H9 (cell line): ENCODE measurements around the gene OR2L3. TPM values are rescaled to one million over a fixed set of nuclear protein-coding genes. Genes with fewer than 3 reads are reported as not detected.

ENCODE experiments used
- DNase-seq: peaks from one replicate; pipeline ENCODE4 v3.0.0-alpha.2; 2017
- H2AFZ ChIP-seq: one replicate; pipeline ENCODE4 v1.6.1; 2013; ENCODE audit warnings: mild to moderate bottlenecking, low read length, control low read depth, moderate library complexity
- H2AK5ac ChIP-seq: 2 replicates; pipeline ENCODE4 v1.6.1; 2013; ENCODE audit warnings: low read length, control low read depth, mixed read lengths; ENCODE audit not compliant: insufficient read length
- H2BK120ac ChIP-seq: one replicate; pipeline ENCODE4 v1.6.1; 2013; ENCODE audit warnings: low read depth, mild to moderate bottlenecking, low read length, control low read depth, inconsistent platforms; ENCODE audit not compliant: poor library complexity, severe bottlenecking
- H2BK12ac ChIP-seq: 2 replicates; pipeline ENCODE4 v1.6.1; 2013; ENCODE audit warnings: low read length, control low read depth, mixed read lengths, low read depth; ENCODE audit not compliant: insufficient read length
- H2BK15ac ChIP-seq: 2 replicates; pipeline ENCODE4 v1.6.1; 2013; ENCODE audit warnings: low read depth, low read length, control low read depth
- H2BK20ac ChIP-seq: one replicate; pipeline ENCODE4 v1.6.1; 2013; ENCODE audit warnings: low read depth, mild to moderate bottlenecking, low read length, control low read depth, inconsistent platforms; ENCODE audit not compliant: poor library complexity, severe bottlenecking
- H2BK5ac ChIP-seq: 2 replicates; pipeline ENCODE4 v1.6.1; 2013; ENCODE audit warnings: low read length, control low read depth, mixed read lengths; ENCODE audit not compliant: insufficient read length
- H3K14ac ChIP-seq: 2 replicates; pipeline ENCODE4 v1.6.1; 2013; ENCODE audit warnings: low read length, control low read depth; ENCODE audit not compliant: insufficient read depth
- H3K18ac ChIP-seq: 2 replicates; pipeline ENCODE4 v1.6.1; 2013; ENCODE audit warnings: low read depth, mild to moderate bottlenecking, mixed read lengths, low read length, control low read depth; ENCODE audit not compliant: insufficient read length
- H3K23ac ChIP-seq: 2 replicates; pipeline ENCODE4 v1.6.1; 2013; ENCODE audit warnings: low read length, control low read depth, mixed read lengths, low read depth; ENCODE audit not compliant: insufficient read length
- H3K23me2 ChIP-seq: 2 replicates; pipeline ENCODE4 v1.6.1; 2013; ENCODE audit warnings: low read depth, mild to moderate bottlenecking, mixed read lengths, low read length, control low read depth; ENCODE audit not compliant: insufficient read length, poor library complexity, severe bottlenecking
- H3K27ac ChIP-seq: 2 replicates; pipeline ENCODE4 v1.5.1; 2013; ENCODE audit warnings: low read length, control low read depth, mixed read lengths, low read depth; ENCODE audit not compliant: insufficient read length
- H3K27me3 ChIP-seq: 2 replicates; pipeline ENCODE4 v1.6.1; 2013; ENCODE audit warnings: low read length, control low read depth, inconsistent platforms; ENCODE audit not compliant: insufficient read depth
- H3K4ac ChIP-seq: 2 replicates; pipeline ENCODE4 v1.6.1; 2013; ENCODE audit warnings: low read depth, mild to moderate bottlenecking, control low read depth, inconsistent platforms, low read length, moderate library complexity
- H3K4me1 ChIP-seq: 2 replicates; pipeline ENCODE4 v1.6.1; 2013; ENCODE audit warnings: low read length, control low read depth, inconsistent platforms; ENCODE audit not compliant: insufficient read depth
- H3K4me2 ChIP-seq: 2 replicates; pipeline ENCODE4 v1.6.1; 2013; ENCODE audit warnings: low read length, control low read depth, mixed read lengths; ENCODE audit not compliant: insufficient read length, insufficient read depth
- H3K56ac ChIP-seq: 2 replicates; pipeline ENCODE4 v1.6.1; 2013; ENCODE audit warnings: low read depth, mild to moderate bottlenecking, mixed read lengths, low read length, control low read depth; ENCODE audit not compliant: insufficient read length
- H3K79me1 ChIP-seq: 2 replicates; pipeline ENCODE4 v1.6.1; 2013; ENCODE audit warnings: low read depth, mild to moderate bottlenecking, moderate library complexity, low read length, control low read depth, inconsistent platforms; ENCODE audit not compliant: insufficient read depth, poor library complexity, severe bottlenecking
- H3K79me2 ChIP-seq: 2 replicates; pipeline ENCODE4 v1.6.1; 2013; ENCODE audit warnings: low read length, control low read depth, inconsistent platforms; ENCODE audit not compliant: insufficient read depth
- H3K9ac ChIP-seq: 2 replicates; pipeline ENCODE4 v1.6.1; 2013; ENCODE audit warnings: low read length, control low read depth, mixed read lengths; ENCODE audit not compliant: insufficient read length; ENCODE audit errors: extremely low read depth
- H3K9me3 ChIP-seq: one replicate; pipeline ENCODE4 v1.6.1; 2013; ENCODE audit warnings: low read depth, low read length, inconsistent platforms; ENCODE audit not compliant: control insufficient read depth
- H3T11ph ChIP-seq: one replicate; pipeline ENCODE4 v1.6.1; 2013; ENCODE audit warnings: mild to moderate bottlenecking, low read length, control low read depth, inconsistent platforms
- H4K20me1 ChIP-seq: one replicate; pipeline ENCODE4 v1.6.1; 2013; ENCODE audit not compliant: control insufficient read depth, insufficient read length, insufficient read depth
- H4K5ac ChIP-seq: 2 replicates; pipeline ENCODE4 v1.6.1; 2013; ENCODE audit warnings: low read depth, mild to moderate bottlenecking, mixed read lengths, low read length, control low read depth; ENCODE audit not compliant: insufficient read length
- H4K8ac ChIP-seq: replicated peaks from 2 replicates; pipeline ENCODE4 v1.6.1; 2013; ENCODE audit warnings: low read length, control low read depth, mixed read lengths, low read depth; ENCODE audit not compliant: insufficient read length
- H4K91ac ChIP-seq: 2 replicates; pipeline ENCODE4 v1.6.1; 2013; ENCODE audit warnings: low read depth, mild to moderate bottlenecking, moderate library complexity, mixed read lengths, low read length, control low read depth; ENCODE audit not compliant: insufficient read length
- H3K27ac Mint-ChIP-seq, 3 experiments: 2 replicates in 2 of 3; 3 replicates in 1 of 3; pipeline ENCODE4 v1.8.0; 2020 to 2021; ENCODE audit warnings: mixed read lengths in 3 of 3, mild to moderate bottlenecking in 1 of 3, moderate library complexity in 1 of 3
- H3K27me3 Mint-ChIP-seq: 2 replicates; pipeline ENCODE4 v1.8.0; 2021; ENCODE audit warnings: low read depth, mild to moderate bottlenecking, moderate library complexity, mixed read lengths
- H3K36me3 Mint-ChIP-seq, 3 experiments: 2 replicates in 2 of 3; 3 replicates in 1 of 3; pipeline ENCODE4 v1.8.0; 2020 to 2021; ENCODE audit warnings: low read depth in 3 of 3, mixed read lengths in 3 of 3; ENCODE audit not compliant: insufficient read depth in 1 of 3
- H3K4me1 Mint-ChIP-seq, 2 experiments: 2 replicates each; pipeline ENCODE4 v1.8.0; 2020; ENCODE audit warnings: mixed read lengths in 2 of 2
- H3K4me3 Mint-ChIP-seq, 2 experiments: 2 replicates in 1 of 2; 3 replicates in 1 of 2; pipeline ENCODE4 v1.8.0; 2020 to 2021; ENCODE audit warnings: mild to moderate bottlenecking in 2 of 2, mixed read lengths in 2 of 2, moderate library complexity in 1 of 2
- H3K9me3 Mint-ChIP-seq, 2 experiments: 2 replicates in 1 of 2; 3 replicates in 1 of 2; pipeline ENCODE4 v1.8.0; 2020; ENCODE audit warnings: mild to moderate bottlenecking in 2 of 2, mixed read lengths in 2 of 2, moderate library complexity in 1 of 2
- WGBS: extraction: QIAGEN DNeasy Blood & Tissue Kit; methylation state at CpG from one replicate; pipeline ENCODE4 v1.1.7; 2013; ENCODE audit warnings: missing lambda C conversion rate, low lambda C conversion rate, mixed read lengths; ENCODE audit not compliant: insufficient read length; ENCODE audit errors: extremely low coverage; 5-methylcytosine and 5-hydroxymethylcytosine counted together
- total RNA-seq: library from RNA; stranded (reverse); gene quantifications from 2 replicates; pipeline ENCODE4 v1.2.1, GENCODE V29; 2021
- TF ChIP-seq, protein P1 (sequence below): fragments of 200-600 bp; sonication (generic); conservative IDR thresholded peaks from 3 replicates; pipeline ENCODE4 v1.8.0; 2021; ENCODE audit warnings: antibody characterized with exemption, mild to moderate bottlenecking

OR2L3 gene
- total RNA-seq, 1 experiment from 2014 or later, result not detected

DNA sequence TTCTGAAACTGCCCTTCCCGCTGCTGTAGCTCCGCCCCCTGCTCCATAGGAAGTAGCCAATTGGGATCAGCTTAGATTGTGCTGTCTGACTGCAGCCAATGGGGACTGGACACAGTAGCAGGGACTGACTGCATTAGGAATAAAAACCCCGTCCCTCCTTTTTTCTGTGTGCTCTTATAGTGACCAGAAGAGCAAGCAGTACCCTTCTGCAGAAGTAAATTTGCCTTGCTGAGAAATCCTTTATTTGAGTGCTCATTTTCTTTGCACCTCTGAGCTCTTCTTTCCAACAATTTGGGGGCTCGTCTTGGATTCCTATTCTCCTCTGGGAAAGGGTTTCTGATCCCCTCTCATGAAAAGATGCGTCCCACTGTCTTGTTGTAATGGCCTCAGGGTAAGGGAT lies 64.5 kb downstream of the OR2L3 start:
- H3K4me1 ChIP-seq, result no peaks in the 10 kb centered on the region
- no peak overlapping the region for H3K4me2 ChIP-seq
- H2BK5ac ChIP-seq, result no peak overlapping the region
- H4K20me1 ChIP-seq, result no peaks in the 10 kb centered on the region
- no peak overlapping the region for H4K91ac ChIP-seq
- no peak overlapping the region for H4K5ac ChIP-seq
- H3K9me3 ChIP-seq, result peaks cover 49% of the 10 kb centered on the region
- H3K18ac ChIP-seq, result no peak overlapping the region
- H3K9me3 Mint-ChIP-seq, result peaks cover 82% of the 10 kb centered on the region in 2 experiments
- no peak for DNase-seq
- no peak overlapping the region for H2BK12ac ChIP-seq
- no peak overlapping the region for H2BK120ac ChIP-seq
- H2BK15ac ChIP-seq, result no peak overlapping the region
- no peaks in the 10 kb centered on the region for H3K79me1 ChIP-seq
- H3K27ac Mint-ChIP-seq, result no peak overlapping the region
- no peaks in the 10 kb centered on the region for H3K23me2 ChIP-seq
- no peak overlapping the region for H3K27ac ChIP-seq
- H3K14ac ChIP-seq, result no peak overlapping the region
- no peak overlapping the region for H3K23ac ChIP-seq
- no peak overlapping the region for H3K4ac ChIP-seq
- H3K56ac ChIP-seq, result no peak overlapping the region
- no peaks in the 10 kb centered on the region for H3K27me3 ChIP-seq
- TF ChIP-seq, protein P1, sequence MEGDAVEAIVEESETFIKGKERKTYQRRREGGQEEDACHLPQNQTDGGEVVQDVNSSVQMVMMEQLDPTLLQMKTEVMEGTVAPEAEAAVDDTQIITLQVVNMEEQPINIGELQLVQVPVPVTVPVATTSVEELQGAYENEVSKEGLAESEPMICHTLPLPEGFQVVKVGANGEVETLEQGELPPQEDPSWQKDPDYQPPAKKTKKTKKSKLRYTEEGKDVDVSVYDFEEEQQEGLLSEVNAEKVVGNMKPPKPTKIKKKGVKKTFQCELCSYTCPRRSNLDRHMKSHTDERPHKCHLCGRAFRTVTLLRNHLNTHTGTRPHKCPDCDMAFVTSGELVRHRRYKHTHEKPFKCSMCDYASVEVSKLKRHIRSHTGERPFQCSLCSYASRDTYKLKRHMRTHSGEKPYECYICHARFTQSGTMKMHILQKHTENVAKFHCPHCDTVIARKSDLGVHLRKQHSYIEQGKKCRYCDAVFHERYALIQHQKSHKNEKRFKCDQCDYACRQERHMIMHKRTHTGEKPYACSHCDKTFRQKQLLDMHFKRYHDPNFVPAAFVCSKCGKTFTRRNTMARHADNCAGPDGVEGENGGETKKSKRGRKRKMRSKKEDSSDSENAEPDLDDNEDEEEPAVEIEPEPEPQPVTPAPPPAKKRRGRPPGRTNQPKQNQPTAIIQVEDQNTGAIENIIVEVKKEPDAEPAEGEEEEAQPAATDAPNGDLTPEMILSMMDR, result no peak
- no peak overlapping the region for H4K8ac ChIP-seq
- no peak overlapping the region for H3T11ph ChIP-seq
- H2AFZ ChIP-seq, result no peak overlapping the region
- no peak overlapping the region for H2AK5ac ChIP-seq
- H3K4me1 Mint-ChIP-seq, result no peaks in the 10 kb centered on the region
- peaks cover 0 to 21% (median 7%) of the 10 kb centered on the region in 3 experiments; a peak in 5 of 7 replicates for H3K36me3 Mint-ChIP-seq
- no peak overlapping the region for H2BK20ac ChIP-seq
- H3K4me3 Mint-ChIP-seq, result no peak overlapping the region
- no CpG with 5 or more reads among the region's 5 CpGs for WGBS
- H3K27me3 Mint-ChIP-seq, result peaks cover 3% of the 10 kb centered on the region
- H3K79me2 ChIP-seq, result no peaks in the 10 kb centered on the region
- H3K9ac ChIP-seq, result no peak overlapping the region

Other genes with a start within 250 kb of the OR2L3 start
- 0.15 TPM in 1 of 2 replicates, not detected in the other for gene OR14A16, start 222.7 kb upstream of the OR2L3 start, total RNA-seq
- gene OR11L1, start 204.9 kb upstream of the OR2L3 start, total RNA-seq, result not detected in 2 replicates
- gene TRIM58, start 189.6 kb upstream of the OR2L3 start, total RNA-seq, result 1.7 and 2.0 TPM in 2 replicates
- 0.24 TPM in 1 of 2 replicates, not detected in the other for gene OR2W3, start 151.2 kb upstream of the OR2L3 start, total RNA-seq
- not detected in 2 replicates for gene OR2T8, start 126.6 kb upstream of the OR2L3 start, total RNA-seq
- not detected in 2 replicates for gene OR2AJ1, start 121.9 kb upstream of the OR2L3 start, total RNA-seq
- 0.24 TPM in 1 of 2 replicates, not detected in the other for gene OR2L8, start 98.0 kb upstream of the OR2L3 start, total RNA-seq
- not detected in 2 replicates for gene OR2AK2, start 81.6 kb upstream of the OR2L3 start, total RNA-seq
- gene OR2L5, start 33.2 kb upstream of the OR2L3 start, total RNA-seq, result not detected in 2 replicates
- gene OR2L2, start 16.8 kb upstream of the OR2L3 start, total RNA-seq, result 0.11 TPM in 1 of 2 replicates, not detected in the other
- gene OR2L13, start 48.3 kb downstream of the OR2L3 start, total RNA-seq, result not detected in 2 replicates
- gene OR2M5, start 98.3 kb downstream of the OR2L3 start, total RNA-seq, result not detected in 2 replicates
- gene OR2M2, start 128.0 kb downstream of the OR2L3 start, total RNA-seq, result not detected in 2 replicates
- not detected in 2 replicates for gene OR2M3, start 150.4 kb downstream of the OR2L3 start, total RNA-seq
- not detected in 2 replicates for gene OR2M4, start 184.6 kb downstream of the OR2L3 start, total RNA-seq
- not detected in 2 replicates for gene OR2T33, start 231.1 kb downstream of the OR2L3 start, total RNA-seq